Measurements from ENCODE around the gene GPS1. TPM values are rescaled to one million over a fixed set of nuclear protein-coding genes. Genes with fewer than 3 reads are reported as not detected.

The GPS1 gene
- total and polyA plus RNA-seq, 10 of the 15 experiments (the other 5 are each of a cell fraction or from before 2014, with no cell fraction given) = 2.2 to 146 (median 77.7) TPM

GRCh38 chr17:82022310-82022980 is 29.3 kb upstream of the GPS1 start, which contains the start of gene CENPX (continued):
- TF ChIP-seq, protein P1, sequence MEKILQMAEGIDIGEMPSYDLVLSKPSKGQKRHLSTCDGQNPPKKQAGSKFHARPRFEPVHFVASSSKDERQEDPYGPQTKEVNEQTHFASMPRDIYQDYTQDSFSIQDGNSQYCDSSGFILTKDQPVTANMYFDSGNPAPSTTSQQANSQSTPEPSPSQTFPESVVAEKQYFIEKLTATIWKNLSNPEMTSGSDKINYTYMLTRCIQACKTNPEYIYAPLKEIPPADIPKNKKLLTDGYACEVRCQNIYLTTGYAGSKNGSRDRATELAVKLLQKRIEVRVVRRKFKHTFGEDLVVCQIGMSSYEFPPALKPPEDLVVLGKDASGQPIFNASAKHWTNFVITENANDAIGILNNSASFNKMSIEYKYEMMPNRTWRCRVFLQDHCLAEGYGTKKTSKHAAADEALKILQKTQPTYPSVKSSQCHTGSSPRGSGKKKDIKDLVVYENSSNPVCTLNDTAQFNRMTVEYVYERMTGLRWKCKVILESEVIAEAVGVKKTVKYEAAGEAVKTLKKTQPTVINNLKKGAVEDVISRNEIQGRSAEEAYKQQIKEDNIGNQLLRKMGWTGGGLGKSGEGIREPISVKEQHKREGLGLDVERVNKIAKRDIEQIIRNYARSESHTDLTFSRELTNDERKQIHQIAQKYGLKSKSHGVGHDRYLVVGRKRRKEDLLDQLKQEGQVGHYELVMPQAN (conservative IDR thresholded peaks at IDR 0.05) = peak; percentile 95

- Histone ChIP-seq H3K79me2 (ENCODE audit: control insufficient read depth, insufficient read depth, low read length) (peaks cover 26% of the 10 kb centered on the region), H3K27ac (ENCODE audit: control insufficient read depth, insufficient read depth) (peak within 1 kb of the TSS; percentile 69), H3K4me3 (peak within 1 kb of the TSS; percentile 95), H4K20me1 (ENCODE audit: control insufficient read depth, insufficient read depth) (no peaks in the 10 kb centered on the region), H3K9ac (ENCODE audit: control insufficient read depth, insufficient read depth, low read length) (peak within 1 kb of the TSS; percentile 85), H3K4me2 (ENCODE audit: control insufficient read depth, insufficient read depth) (peak within 1 kb of the TSS; percentile 96), H3K36me3 (ENCODE audit: control insufficient read depth in 2 of 2, insufficient read depth in 2 of 2, low read length in 1 of 2) (no peaks in the 10 kb centered on the region; a peak in 2 of 4 replicates), H3K9me3 (replicated peaks; ENCODE audit: control insufficient read depth, insufficient read depth, low read length) (no peaks in the 10 kb centered on the region), H3K4me1 (ENCODE audit: control insufficient read depth, insufficient read depth, low read length) (peaks cover 14% of the 10 kb centered on the region), H2AFZ (ENCODE audit: control insufficient read depth, low read depth, low read length) (peak within 1 kb of the TSS; percentile 94), H3K27me3 (replicated peaks in 1 of 2; ENCODE audit: control insufficient read depth in 2 of 2, insufficient read depth in 2 of 2, low read length in 1 of 2) (no peaks in the 10 kb centered on the region)
- WGBS (ENCODE audit: insufficient coverage, insufficient replicate concordance, low lambda C conversion rate, missing lambda C conversion rate) = 0% methylated on average over 27 of the region's 42 CpGs
- ChIA-PET CTCF (interaction anchor here (0.6 to 5.0 kb wide), 10 partner anchors 12 to 288 kb away, joined by 3 to 89 read pairs (median 8); partner anchors contain the start of genes DCXR and NOTUM), POLR2A (interaction anchor here (0.8 to 2.6 kb wide), 8 partner anchors 15 to 189 kb away, joined by 3 to 13 read pairs (median 4); partner anchors contain the start of genes ALYREF, ANAPC11, DCXR and FASN), SMC1A (ENCODE audit: uncharacterized antibody, unreplicated experiment) (interaction anchor here (0.9 to 1.7 kb wide), 4 partner anchors 14 to 287 kb away, joined by 3 to 4 read pairs (median 4); partner anchors contain the start of gene DCXR), RAD21 (ENCODE audit: unreplicated experiment) (interaction anchor here (0.6 to 4.4 kb wide), 8 partner anchors 12 to 132 kb away, joined by 3 to 68 read pairs (median 6); partner anchors contain the start of genes DCXR and NOTUM)
- intact Hi-C loops (cut with micrococcal nuclease; ENCODE audit: unreplicated experiment) = loop anchor here (5.0 kb wide), 1 partner anchor 161 kb away; the partner anchor contains the start of gene P4HB
- BruUV-seq (replicated peaks) = no TSS peak
- DNase-seq (ENCODE audit: low read depth, low spot score) (peak; percentile 96), ATAC-seq (peak; percentile 93), FAIRE-seq (peak; percentile 99)
- in situ Hi-C loops (cut with MboI) = no loop called here
- TF ChIP-seq RFX5 (IDR thresholded peaks at IDR 0.05; ENCODE audit: low read depth, low read length) (0 out of 2 replicates have a peak, but pooled peaks have one; percentile 57), NR2C2 (IDR thresholded peaks at IDR 0.05; ENCODE audit: borderline replicate concordance, control insufficient read depth, insufficient read length, low read depth) (no peak), WRNIP1 (IDR thresholded peaks at IDR 0.05; ENCODE audit: borderline replicate concordance, low read depth, low read length) (no peak), ZBTB11 (CRISPR knock-in tag; IDR thresholded peaks at IDR 0.05) (no peak), FOS (IDR thresholded peaks at IDR 0.05; ENCODE audit: borderline replicate concordance, extremely low read depth, insufficient read length) (peak; percentile 64), SIX5 (IDR thresholded peaks at IDR 0.05; ENCODE audit: low read depth, low read length, severe bottlenecking) (peak; percentile 84), RB1 (IDR thresholded peaks at IDR 0.05; ENCODE audit: borderline replicate concordance) (peak; percentile 72)
- TF ChIP-seq, protein P2, sequence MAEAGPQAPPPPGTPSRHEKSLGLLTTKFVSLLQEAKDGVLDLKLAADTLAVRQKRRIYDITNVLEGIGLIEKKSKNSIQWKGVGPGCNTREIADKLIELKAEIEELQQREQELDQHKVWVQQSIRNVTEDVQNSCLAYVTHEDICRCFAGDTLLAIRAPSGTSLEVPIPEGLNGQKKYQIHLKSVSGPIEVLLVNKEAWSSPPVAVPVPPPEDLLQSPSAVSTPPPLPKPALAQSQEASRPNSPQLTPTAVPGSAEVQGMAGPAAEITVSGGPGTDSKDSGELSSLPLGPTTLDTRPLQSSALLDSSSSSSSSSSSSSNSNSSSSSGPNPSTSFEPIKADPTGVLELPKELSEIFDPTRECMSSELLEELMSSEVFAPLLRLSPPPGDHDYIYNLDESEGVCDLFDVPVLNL (IDR thresholded peaks at IDR 0.05; ENCODE audit: low read depth, low read length) = peak; percentile 64
- TF ChIP-seq, protein P3, sequence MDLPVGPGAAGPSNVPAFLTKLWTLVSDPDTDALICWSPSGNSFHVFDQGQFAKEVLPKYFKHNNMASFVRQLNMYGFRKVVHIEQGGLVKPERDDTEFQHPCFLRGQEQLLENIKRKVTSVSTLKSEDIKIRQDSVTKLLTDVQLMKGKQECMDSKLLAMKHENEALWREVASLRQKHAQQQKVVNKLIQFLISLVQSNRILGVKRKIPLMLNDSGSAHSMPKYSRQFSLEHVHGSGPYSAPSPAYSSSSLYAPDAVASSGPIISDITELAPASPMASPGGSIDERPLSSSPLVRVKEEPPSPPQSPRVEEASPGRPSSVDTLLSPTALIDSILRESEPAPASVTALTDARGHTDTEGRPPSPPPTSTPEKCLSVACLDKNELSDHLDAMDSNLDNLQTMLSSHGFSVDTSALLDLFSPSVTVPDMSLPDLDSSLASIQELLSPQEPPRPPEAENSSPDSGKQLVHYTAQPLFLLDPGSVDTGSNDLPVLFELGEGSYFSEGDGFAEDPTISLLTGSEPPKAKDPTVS (IDR thresholded peaks at IDR 0.05; ENCODE audit: low read depth, low read length) = no peak
These were observed 28.7 kb upstream of the GPS1 start, which contains the start of gene LRRC45 for GRCh38 chr17:82022981-82023446. Gene LRRC45 (plus strand): TSS chr17:82023305. CDS start chr17:82023644, 339 bp downstream.
